ENCODE data around the gene NIT2.

The NIT2 gene

DNA sequence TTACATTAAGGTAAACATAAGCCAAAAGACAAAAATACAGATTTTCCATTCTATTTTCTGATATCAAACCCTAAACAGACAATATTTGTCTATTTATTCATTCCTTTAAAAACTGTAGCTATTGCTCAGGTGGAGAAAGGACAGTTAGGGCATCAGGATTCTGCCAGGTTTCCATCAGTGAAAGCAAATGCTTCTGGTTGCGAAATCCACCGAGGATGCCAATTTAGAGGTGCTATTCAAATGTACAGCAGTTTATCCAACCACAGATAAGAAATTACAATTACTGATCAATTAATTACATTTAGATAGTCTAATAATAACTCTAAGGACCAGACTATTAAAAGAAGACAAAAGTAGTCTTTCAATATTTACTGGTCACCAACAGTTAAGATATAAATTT is 62.4 kb downstream of the NIT2 start:
- DNase-seq (ENCODE audit: low read depth, low spot score): no peak

DNA sequence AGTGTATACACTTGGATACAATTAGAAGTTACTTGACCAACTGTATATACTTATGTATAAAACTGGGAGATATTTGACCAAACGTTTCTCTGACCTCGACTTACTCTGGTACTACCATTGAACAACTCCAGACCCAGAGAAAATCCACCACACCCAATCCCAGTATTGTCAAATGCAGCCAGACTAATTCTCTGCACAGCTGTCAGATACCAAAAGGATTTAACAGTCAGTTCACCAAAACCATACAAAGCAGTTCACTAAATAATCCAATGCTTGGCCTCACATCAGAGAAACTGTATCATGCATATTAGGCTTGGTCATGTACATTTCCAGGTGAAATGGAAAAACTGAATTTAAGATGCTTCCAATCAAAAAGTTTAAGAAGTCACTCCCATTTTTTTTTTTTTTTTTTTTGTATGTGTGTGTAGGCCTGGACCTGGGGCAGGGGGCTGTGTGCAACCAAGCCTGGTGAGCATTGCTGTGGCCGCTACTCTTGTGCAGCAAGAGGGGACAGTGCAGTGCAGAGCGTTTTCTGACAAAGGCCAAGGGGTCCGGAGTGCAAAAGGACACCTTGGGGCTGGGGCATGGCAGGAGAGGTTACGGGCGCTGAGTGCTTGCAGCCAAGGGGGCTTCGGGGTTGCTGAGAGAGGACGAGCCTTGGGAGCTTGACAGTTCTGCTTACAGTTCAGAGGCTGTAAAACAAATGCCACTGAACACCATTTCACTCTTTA is 64.9 kb downstream of the NIT2 start:
- no peak for DNase-seq (ENCODE audit: low read depth, low spot score)

DNA sequence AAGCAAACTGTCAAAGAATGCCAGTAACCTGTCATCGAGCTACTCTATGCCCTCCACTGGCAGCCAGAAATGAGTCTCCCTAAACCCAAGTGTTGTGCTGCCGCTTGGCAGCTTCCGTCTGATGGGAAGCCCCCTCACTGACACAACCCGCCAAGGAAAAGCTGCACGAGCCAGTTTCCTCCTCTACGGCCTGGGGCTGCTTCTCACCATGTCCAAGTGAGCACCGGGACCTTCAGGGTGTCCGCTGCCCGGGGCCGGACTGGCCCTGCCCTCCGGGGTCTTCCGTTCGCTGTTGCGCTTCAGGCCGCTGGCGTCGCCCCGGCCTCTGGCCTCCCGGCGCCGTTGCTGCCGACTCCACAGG is 65.8 kb downstream of the NIT2 start:
- peak; percentile 2 for DNase-seq (ENCODE audit: low read depth, low spot score)

DNA sequence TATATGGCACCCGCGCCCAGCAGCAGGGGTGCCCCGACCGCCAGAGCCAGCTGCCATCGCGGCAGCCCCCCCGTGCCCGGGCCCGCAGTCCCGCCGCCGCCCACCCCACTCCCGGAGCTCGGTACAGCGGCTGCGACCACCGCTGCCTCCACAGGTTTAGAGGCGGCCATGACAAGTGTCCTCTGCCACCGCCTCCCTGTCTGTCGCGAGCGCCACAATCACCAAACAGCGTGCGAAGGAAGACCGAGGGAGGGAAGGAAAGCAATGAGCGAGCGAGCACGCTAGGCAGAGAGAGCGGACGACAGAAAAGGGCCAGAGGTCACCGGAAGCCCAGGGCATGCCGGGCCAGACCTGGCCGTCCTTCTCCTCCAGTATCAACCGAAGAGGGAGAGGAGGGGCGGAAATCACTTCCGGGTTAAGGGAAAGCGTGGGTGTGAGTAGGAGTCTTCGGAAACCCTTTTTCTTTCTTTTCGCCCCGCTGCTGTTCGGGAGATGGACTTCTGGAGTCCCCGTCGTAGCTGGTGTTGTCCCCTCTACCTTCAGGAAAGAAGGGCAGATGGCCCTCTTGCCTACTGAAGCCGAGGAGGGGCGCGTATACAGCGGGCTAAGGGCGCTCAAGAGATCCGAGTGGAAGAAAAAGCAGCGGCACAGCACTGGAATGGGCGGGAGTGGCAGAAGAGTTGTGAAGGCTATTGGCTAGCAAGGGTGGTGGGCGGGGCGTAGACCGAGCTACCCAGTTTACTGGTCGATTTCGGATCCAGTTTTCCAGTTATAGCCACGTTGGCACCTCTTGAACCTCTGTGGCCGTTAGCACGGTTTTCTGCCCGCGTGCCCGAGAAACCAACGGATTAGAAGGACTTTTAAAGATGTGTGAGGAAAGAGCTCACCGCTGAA is 66.5 kb downstream of the NIT2 start, which contains the start of the genes LNP1 and TOMM70:
LNP1 (plus strand) TSS at position 760 of the 894 bp plus-strand sequence. CDS start 28,191 bp downstream, outside the sequence.
TOMM70 (minus strand) TSS at position 310 of the 894 bp plus-strand sequence; CDS start at position 170, 140 bp downstream.
- DNase-seq (ENCODE audit: low read depth, low spot score): peak; percentile 86

DNA sequence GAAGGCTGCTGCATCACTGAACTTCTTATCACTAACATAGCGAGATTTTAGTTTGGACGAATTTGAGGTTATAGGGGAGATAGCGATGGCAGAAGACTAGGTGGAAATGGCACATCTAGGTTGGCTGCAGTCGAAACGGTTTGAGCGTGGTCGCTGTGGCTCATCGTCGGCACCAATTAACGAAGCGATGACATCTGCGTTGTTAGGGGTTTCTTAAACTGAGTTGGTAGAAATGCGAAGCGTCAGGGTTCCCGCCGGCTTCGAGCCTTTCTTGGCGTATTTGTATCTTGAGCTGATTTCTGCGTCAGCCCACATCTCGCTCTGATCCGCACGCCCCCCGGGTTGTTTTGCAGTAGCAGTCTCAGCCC is 67.1 kb downstream of the NIT2 start:
- DNase-seq (ENCODE audit: low read depth, low spot score): peak; percentile 10

DNA sequence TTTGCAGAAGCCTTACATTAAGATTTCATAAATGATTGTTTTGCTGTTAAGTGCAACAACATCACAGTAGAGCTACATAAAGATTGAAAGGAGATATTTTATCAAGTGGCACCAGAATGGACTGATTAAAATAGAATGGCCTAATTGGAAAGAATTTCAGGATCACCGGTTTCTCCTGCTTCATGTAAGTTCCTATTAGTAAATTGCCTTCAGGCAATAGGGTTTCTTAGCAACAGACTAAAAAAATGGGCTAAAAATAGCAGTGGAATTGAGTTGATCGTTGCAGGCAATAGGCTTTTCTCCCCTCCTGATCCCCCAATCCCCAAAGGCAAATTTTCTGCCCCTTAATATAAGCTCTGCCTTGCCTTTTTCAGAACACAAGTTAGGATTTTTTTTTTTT is 67.7 kb downstream of the NIT2 start:
- no peak for DNase-seq (ENCODE audit: low read depth, low spot score)

DNA sequence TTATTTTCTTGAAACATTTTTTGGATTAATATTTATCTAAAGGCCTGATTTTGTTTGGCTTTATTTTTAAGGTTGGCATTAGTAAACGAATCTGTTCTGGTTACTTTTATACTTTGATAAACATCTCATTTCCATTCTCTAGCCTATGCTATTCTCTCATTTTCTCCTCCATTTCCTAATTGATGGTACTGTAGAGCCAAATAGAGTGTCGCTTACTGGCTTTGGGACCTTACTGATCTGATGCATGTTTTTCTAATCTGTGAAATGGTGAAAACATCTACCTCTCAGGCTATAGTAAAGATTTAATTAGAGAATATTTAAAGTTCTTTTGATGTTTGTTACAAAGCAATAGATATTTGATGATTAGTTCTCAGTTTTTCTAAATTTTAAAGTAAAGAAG is 68.3 kb downstream of the NIT2 start:
- DNase-seq (ENCODE audit: low read depth, low spot score): no peak

DNA sequence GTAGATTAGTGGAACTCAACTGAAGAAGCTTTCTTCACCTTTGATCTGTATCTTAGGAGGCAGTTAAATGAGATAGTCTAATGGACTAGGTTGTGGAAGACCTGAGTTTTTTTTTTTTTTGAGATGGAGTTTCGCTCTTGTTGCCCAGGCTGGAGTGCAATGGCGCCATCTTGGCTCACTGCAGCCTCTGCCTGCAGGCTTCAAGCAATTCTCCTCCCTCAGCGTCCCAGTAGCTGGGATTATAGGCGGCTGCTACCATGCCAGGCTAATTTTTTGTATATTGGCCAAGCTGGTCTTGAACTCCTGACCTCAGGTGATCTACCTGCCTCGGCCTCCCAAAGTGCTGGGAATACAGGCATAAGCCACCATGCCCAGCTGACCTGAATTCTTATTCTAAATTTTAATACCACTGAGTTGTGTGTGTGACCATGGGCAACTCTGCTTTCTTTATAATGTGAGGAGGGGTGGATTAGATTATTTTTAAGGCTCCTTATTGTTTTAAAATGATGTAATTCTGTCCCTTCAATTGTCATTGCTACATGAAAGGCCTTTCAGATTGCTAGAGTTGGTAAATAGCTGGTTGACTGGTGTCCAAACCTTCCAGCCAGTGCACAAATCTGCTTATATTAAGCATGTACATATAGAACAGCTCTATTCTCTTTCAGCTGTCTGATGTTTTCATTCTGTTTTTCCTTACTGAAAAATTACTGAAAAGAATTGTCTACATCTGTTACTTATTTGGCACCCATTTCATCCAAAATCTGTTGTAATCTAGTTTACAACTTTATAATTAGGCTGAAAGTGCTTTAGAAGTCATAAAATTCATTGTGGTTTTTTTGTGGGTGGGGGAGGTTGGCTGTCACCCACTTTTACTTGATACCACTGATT is 69.0 kb downstream of the NIT2 start:
- DNase-seq (ENCODE audit: low read depth, low spot score): no peak

DNA sequence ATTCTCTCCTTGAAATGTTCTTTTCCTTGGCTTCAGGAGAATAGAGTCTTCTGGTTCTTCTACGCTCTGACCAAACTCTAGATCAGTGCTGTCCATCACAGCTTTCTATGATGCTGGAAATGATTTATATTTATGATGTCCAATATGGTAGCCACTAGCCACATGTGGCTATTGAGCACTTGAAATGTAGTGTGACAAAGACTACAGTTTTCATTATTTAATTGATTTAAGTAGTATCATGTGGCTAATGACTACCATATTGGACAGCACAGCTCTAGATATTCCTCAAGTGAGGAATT is 69.6 kb downstream of the NIT2 start:
- DNase-seq (ENCODE audit: low read depth, low spot score): no peak

DNA sequence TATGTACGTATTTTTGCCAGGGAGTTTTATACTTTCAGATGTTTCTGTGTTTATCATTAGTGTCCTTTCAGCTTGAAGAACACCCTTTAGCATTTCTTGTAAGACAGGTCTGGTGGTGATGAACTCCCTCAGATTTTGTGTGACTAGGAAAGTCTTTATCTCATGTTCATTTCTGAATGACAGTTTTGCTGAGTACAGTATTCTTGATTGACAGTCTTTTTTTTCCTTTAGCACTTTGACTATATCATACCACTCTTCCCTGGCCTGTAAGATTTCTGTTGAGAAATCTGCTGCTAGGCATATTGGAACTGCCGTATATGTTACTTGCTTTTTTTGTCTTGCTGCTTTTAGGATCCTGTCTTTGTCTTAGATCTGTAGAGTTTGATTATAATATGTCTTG is 72.6 kb downstream of the NIT2 start:
- no peak for DNase-seq (ENCODE audit: low read depth, low spot score)

DNA sequence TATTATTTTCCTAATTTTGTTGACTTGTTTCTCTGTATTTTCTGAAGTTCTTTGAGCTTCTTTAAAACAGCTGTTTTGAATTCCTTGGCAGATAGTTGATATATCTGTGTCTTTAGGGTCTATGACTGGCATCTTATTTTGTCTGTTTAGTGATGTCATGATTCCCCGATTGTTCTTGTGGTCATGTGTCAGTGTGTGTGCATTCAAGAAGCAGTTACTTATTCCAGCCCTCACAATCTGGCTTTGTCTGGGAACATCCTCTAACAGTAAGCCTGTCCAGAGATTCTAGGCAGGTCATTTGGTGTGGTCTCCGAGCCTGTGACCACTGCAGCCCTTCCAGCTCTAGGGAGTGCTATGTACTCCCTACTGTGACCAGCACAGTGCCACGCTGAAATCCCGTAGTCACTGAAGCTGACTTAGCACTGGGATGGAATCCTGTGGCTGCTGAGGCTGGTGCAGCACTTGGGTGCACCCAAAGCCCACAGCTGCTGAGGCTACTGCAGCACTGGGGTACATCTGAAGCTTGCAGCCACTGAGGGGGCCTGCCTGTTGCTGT is 73.5 kb downstream of the NIT2 start:
- no peak for DNase-seq (ENCODE audit: low read depth, low spot score)
